Measurements from ENCODE around the gene PSMD8. TPM values are rescaled to one million over a fixed set of nuclear protein-coding genes. Genes with fewer than 3 reads are reported as not detected.

Gene PSMD8
- polyA plus RNA-seq, 1 donor = 140 TPM

Other genes with a start within 250 kb of the PSMD8 start
- gene DPF1, start 150.3 kb upstream of the PSMD8 start, polyA plus RNA-seq (ENCODE audit: insufficient read length) = 2.0 TPM
- gene PPP1R14A, start 118.2 kb upstream of the PSMD8 start, polyA plus RNA-seq (ENCODE audit: insufficient read length) = 4.6 TPM
- gene SPINT2, start 110.0 kb upstream of the PSMD8 start, polyA plus RNA-seq (ENCODE audit: insufficient read length) = 274 TPM
- 5.5 TPM for gene C19orf33, start 70.3 kb upstream of the PSMD8 start, polyA plus RNA-seq (ENCODE audit: insufficient read length)
- 26.1 TPM for gene YIF1B, start 58.6 kb upstream of the PSMD8 start, polyA plus RNA-seq (ENCODE audit: insufficient read length)
- 3.7 TPM for gene KCNK6, start 54.7 kb upstream of the PSMD8 start, polyA plus RNA-seq (ENCODE audit: insufficient read length)
- 9.8 TPM for gene CATSPERG, start 38.7 kb upstream of the PSMD8 start, polyA plus RNA-seq (ENCODE audit: insufficient read length)
- gene GGN, start 13.5 kb downstream of the PSMD8 start, polyA plus RNA-seq (ENCODE audit: insufficient read length) = 0.48 TPM
- 1.4 TPM for gene SPRED3, start 14.1 kb downstream of the PSMD8 start, polyA plus RNA-seq (ENCODE audit: insufficient read length)
- 13.0 TPM for gene FAM98C, start 28.5 kb downstream of the PSMD8 start, polyA plus RNA-seq (ENCODE audit: insufficient read length)
- 0.67 TPM for gene RASGRP4, start 51.6 kb downstream of the PSMD8 start, polyA plus RNA-seq (ENCODE audit: insufficient read length)
- 9.6 TPM for gene RYR1, start 59.1 kb downstream of the PSMD8 start, polyA plus RNA-seq (ENCODE audit: insufficient read length)
- 3.9 TPM for gene MAP4K1, start 243.4 kb downstream of the PSMD8 start, polyA plus RNA-seq (ENCODE audit: insufficient read length)
- 318 TPM for gene EIF3K, start 244.6 kb downstream of the PSMD8 start, polyA plus RNA-seq (ENCODE audit: insufficient read length)

Data from left kidney (tissue), 1 donor.